ENCODE results near the gene CCDC9B.

CCDC9B gene

GRCh38 chr15:40302288-40302886, 38.4 kb downstream of the CCDC9B start:
- H3K27ac ChIP-seq (ENCODE audit: low read depth, low read length), result no peak overlapping the region
- no peak overlapping the region for H3K4me3 ChIP-seq (ENCODE audit: low read length)
- no peaks in the 10 kb centered on the region for H3K27me3 ChIP-seq (ENCODE audit: insufficient read depth, low read length)
- no peak overlapping the region for H3K9ac ChIP-seq (ENCODE audit: low read depth, low read length)
- H3K4me1 ChIP-seq (ENCODE audit: insufficient read depth, low read length), result peaks cover 14% of the 10 kb centered on the region
- no peaks in the 10 kb centered on the region for H3K36me3 ChIP-seq (ENCODE audit: insufficient read depth, low read length)
- 95% methylated on average over 19 of the region's 19 CpGs for WGBS
- peaks cover 3% of the 10 kb centered on the region; the same call in 1 of the 2 replicates for H3K9me3 ChIP-seq (ENCODE audit: insufficient read depth, low read depth, low read length)

- 0 out of 2 replicates have a peak, but pooled peaks cover 7% of the 10 kb centered on the region for H3K4me1 ChIP-seq (ENCODE audit: insufficient read depth, low read length)
- 71% methylated on average over 12 of the region's 12 CpGs for WGBS
- no peak overlapping the region for H3K4me3 ChIP-seq (ENCODE audit: low read length)
- H3K9ac ChIP-seq (ENCODE audit: low read depth, low read length), result peak overlapping the region; percentile 43; the same call in 1 of the 2 replicates
- H3K9me3 ChIP-seq (ENCODE audit: insufficient read depth, low read depth, low read length), result peaks cover 3% of the 10 kb centered on the region; the same call in 1 of the 2 replicates
- H3K36me3 ChIP-seq (ENCODE audit: insufficient read depth, low read length), result no peaks in the 10 kb centered on the region
- no peaks in the 10 kb centered on the region for H3K27me3 ChIP-seq (ENCODE audit: insufficient read depth, low read length)
- H3K27ac ChIP-seq (ENCODE audit: low read depth, low read length), result no peak overlapping the region
Observed at GRCh38 chr15:40301467-40302179, 39.1 kb downstream of the CCDC9B start.

GRCh38 chr15:40300771-40301170, 40.0 kb downstream of the CCDC9B start:
- Histone ChIP-seq H3K9ac (ENCODE audit: low read depth, low read length) (no peak overlapping the region), H3K36me3 (ENCODE audit: insufficient read depth, low read length) (no peaks in the 10 kb centered on the region), H3K4me1 (ENCODE audit: insufficient read depth, low read length) (0 out of 2 replicates have a peak, but pooled peaks cover 6% of the 10 kb centered on the region), H3K27me3 (ENCODE audit: insufficient read depth, low read length) (no peaks in the 10 kb centered on the region), H3K9me3 (ENCODE audit: insufficient read depth, low read depth, low read length) (peaks cover 3% of the 10 kb centered on the region; the same call in 1 of the 2 replicates), H3K4me3 (ENCODE audit: low read length) (no peak overlapping the region), H3K27ac (ENCODE audit: low read depth, low read length) (no peak overlapping the region)
- WGBS, result 73% methylated on average over 2 of the region's 2 CpGs

GRCh38 chr15:40300367-40300766, 40.4 kb downstream of the CCDC9B start:
- no peaks in the 10 kb centered on the region for H3K36me3 ChIP-seq (ENCODE audit: insufficient read depth, low read length)
- peaks cover 3% of the 10 kb centered on the region; the same call in 1 of the 2 replicates for H3K9me3 ChIP-seq (ENCODE audit: insufficient read depth, low read depth, low read length)
- 0 out of 2 replicates have a peak, but pooled peaks cover 6% of the 10 kb centered on the region for H3K4me1 ChIP-seq (ENCODE audit: insufficient read depth, low read length)
- no peak overlapping the region for H3K4me3 ChIP-seq (ENCODE audit: low read length)
- H3K9ac ChIP-seq (ENCODE audit: low read depth, low read length), result no peak overlapping the region
- 100% methylated on average over 1 of the region's 2 CpGs for WGBS
- H3K27me3 ChIP-seq (ENCODE audit: insufficient read depth, low read length), result no peaks in the 10 kb centered on the region
- H3K27ac ChIP-seq (ENCODE audit: low read depth, low read length), result no peak overlapping the region

GRCh38 chr15:40298216-40298935, 42.4 kb downstream of the CCDC9B start:
- Histone ChIP-seq H3K27me3 (ENCODE audit: insufficient read depth, low read length) (peaks cover 5% of the 10 kb centered on the region; the same call in 1 of the 2 replicates), H3K27ac (ENCODE audit: low read depth, low read length) (no peak overlapping the region)

GRCh38 chr15:40297356-40297755, 43.4 kb downstream of the CCDC9B start:
- Histone ChIP-seq H3K36me3 (ENCODE audit: insufficient read depth, low read length) (no peaks in the 10 kb centered on the region), H3K9ac (ENCODE audit: low read depth, low read length) (no peak overlapping the region), H3K27me3 (ENCODE audit: insufficient read depth, low read length) (peaks cover 15% of the 10 kb centered on the region), H3K4me3 (ENCODE audit: low read length) (no peak overlapping the region), H3K27ac (ENCODE audit: low read depth, low read length) (no peak overlapping the region), H3K9me3 (ENCODE audit: insufficient read depth, low read depth, low read length) (peaks cover 3% of the 10 kb centered on the region; the same call in 1 of the 2 replicates), H3K4me1 (ENCODE audit: insufficient read depth, low read length) (0 out of 2 replicates have a peak, but pooled peaks cover 11% of the 10 kb centered on the region)
- WGBS, result 93% methylated on average over 10 of the region's 10 CpGs

More at GRCh38 chr15:40298216-40298935, 42.4 kb downstream of the CCDC9B start:
- Histone ChIP-seq H3K36me3 (ENCODE audit: insufficient read depth, low read length) (no peaks in the 10 kb centered on the region), H3K9me3 (ENCODE audit: insufficient read depth, low read depth, low read length) (peaks cover 3% of the 10 kb centered on the region; the same call in 1 of the 2 replicates), H3K9ac (ENCODE audit: low read depth, low read length) (no peak overlapping the region), H3K4me3 (ENCODE audit: low read length) (no peak overlapping the region), H3K4me1 (ENCODE audit: insufficient read depth, low read length) (0 out of 2 replicates have a peak, but pooled peaks cover 10% of the 10 kb centered on the region)
- WGBS, result 93% methylated on average over 17 of the region's 17 CpGs

- peaks cover 21% of the 10 kb centered on the region for H3K27me3 ChIP-seq (ENCODE audit: insufficient read depth, low read length)
- 0 out of 2 replicates have a peak, but pooled peaks cover 13% of the 10 kb centered on the region for H3K4me1 ChIP-seq (ENCODE audit: insufficient read depth, low read length)
- H3K9me3 ChIP-seq (ENCODE audit: insufficient read depth, low read depth, low read length), result peaks cover 3% of the 10 kb centered on the region; the same call in 1 of the 2 replicates
- no peak overlapping the region for H3K27ac ChIP-seq (ENCODE audit: low read depth, low read length)
- no peak overlapping the region for H3K4me3 ChIP-seq (ENCODE audit: low read length)
- 82% methylated on average over 5 of the region's 5 CpGs for WGBS
- H3K36me3 ChIP-seq (ENCODE audit: insufficient read depth, low read length), result no peaks in the 10 kb centered on the region
- H3K9ac ChIP-seq (ENCODE audit: low read depth, low read length), result no peak overlapping the region
Observed at GRCh38 chr15:40296561-40297230, 44.0 kb downstream of the CCDC9B start.

- H3K4me1 ChIP-seq (ENCODE audit: insufficient read depth, low read length), result 0 out of 2 replicates have a peak, but pooled peaks cover 9% of the 10 kb centered on the region
- peaks cover 3% of the 10 kb centered on the region; the same call in 1 of the 2 replicates for H3K9me3 ChIP-seq (ENCODE audit: insufficient read depth, low read depth, low read length)
- WGBS, result 88% methylated on average over 12 of the region's 12 CpGs
- no peaks in the 10 kb centered on the region for H3K36me3 ChIP-seq (ENCODE audit: insufficient read depth, low read length)
- H3K27ac ChIP-seq (ENCODE audit: low read depth, low read length), result no peak overlapping the region
- H3K9ac ChIP-seq (ENCODE audit: low read depth, low read length), result no peak overlapping the region
- H3K4me3 ChIP-seq (ENCODE audit: low read length), result no peak overlapping the region
- H3K27me3 ChIP-seq (ENCODE audit: insufficient read depth, low read length), result peaks cover 28% of the 10 kb centered on the region
Observed at GRCh38 chr15:40295877-40296560, 44.7 kb downstream of the CCDC9B start.

- Histone ChIP-seq H3K9ac (ENCODE audit: low read depth, low read length) (no peak overlapping the region), H3K27ac (ENCODE audit: low read depth, low read length) (no peak overlapping the region), H3K36me3 (ENCODE audit: insufficient read depth, low read length) (no peaks in the 10 kb centered on the region), H3K4me1 (ENCODE audit: insufficient read depth, low read length) (peaks cover 12% of the 10 kb centered on the region; the same call in 1 of the 2 replicates), H3K27me3 (ENCODE audit: insufficient read depth, low read length) (peaks cover 35% of the 10 kb centered on the region), H3K4me3 (ENCODE audit: low read length) (no peak overlapping the region), H3K9me3 (ENCODE audit: insufficient read depth, low read depth, low read length) (peaks cover 1% of the 10 kb centered on the region; the same call in 1 of the 2 replicates)
- 93% methylated on average over 1 of the region's 1 CpG for WGBS
Observed at GRCh38 chr15:40295297-40295696, 45.4 kb downstream of the CCDC9B start.
